ENCODE results near the gene DCAF6.
"Not testable (repeated sequence)": the region's sequence is repeated elsewhere in the genome, so short reads cannot be mapped to it uniquely, and the experiment has no call there.

DCAF6 gene

GRCh38 chr1:168031627-168032026, 95.1 kb downstream of the DCAF6 start:
- DNase-seq (ENCODE audit: low read depth in 3 of 3): no peak

- no peak for DNase-seq (ENCODE audit: low read depth in 3 of 3)
These were observed 95.5 kb downstream of the DCAF6 start for GRCh38 chr1:168032029-168032428.

GRCh38 chr1:168035345-168035744, 98.9 kb downstream of the DCAF6 start:
- no peak for DNase-seq (ENCODE audit: low read depth in 3 of 3)

- DNase-seq (ENCODE audit: low read depth in 3 of 3): no peak
These were observed 105.9 kb downstream of the DCAF6 start for GRCh38 chr1:168042362-168042761.

GRCh38 chr1:168045311-168045710, 108.8 kb downstream of the DCAF6 start:
- no peak for DNase-seq (ENCODE audit: low read depth in 3 of 3)

GRCh38 chr1:168050307-168050706, 113.8 kb downstream of the DCAF6 start:
- no peak for DNase-seq (ENCODE audit: low read depth in 3 of 3)

GRCh38 chr1:168050880-168051279, 114.4 kb downstream of the DCAF6 start:
- no peak for DNase-seq (ENCODE audit: low read depth in 3 of 3)

GRCh38 chr1:168053681-168054080, 117.2 kb downstream of the DCAF6 start:
- DNase-seq (ENCODE audit: low read depth in 3 of 3): no peak

GRCh38 chr1:168054117-168054516, 117.6 kb downstream of the DCAF6 start:
- no peak for DNase-seq (ENCODE audit: low read depth in 3 of 3)

- not testable (repeated sequence) for DNase-seq (ENCODE audit: low read depth in 3 of 3)
These were observed 119.7 kb downstream of the DCAF6 start for GRCh38 chr1:168056152-168056551.

- no peak for DNase-seq (ENCODE audit: low read depth in 3 of 3)
These were observed 120.9 kb downstream of the DCAF6 start for GRCh38 chr1:168057355-168057754.

- no peak for DNase-seq (ENCODE audit: low read depth in 3 of 3)
These were observed 121.4 kb downstream of the DCAF6 start for GRCh38 chr1:168057921-168058320.

- DNase-seq (ENCODE audit: low read depth in 3 of 3): no peak
These were observed 127.7 kb downstream of the DCAF6 start for GRCh38 chr1:168064216-168064615.

GRCh38 chr1:168065506-168065905, 129.0 kb downstream of the DCAF6 start:
- DNase-seq (ENCODE audit: low read depth in 3 of 3): no peak

- DNase-seq (ENCODE audit: low read depth in 3 of 3): no peak
These were observed 132.9 kb downstream of the DCAF6 start for GRCh38 chr1:168069384-168069783.

- no peak for DNase-seq (ENCODE audit: low read depth in 3 of 3)
These were observed 143.3 kb downstream of the DCAF6 start for GRCh38 chr1:168079761-168080160.

- DNase-seq (ENCODE audit: low read depth in 3 of 3): no peak
These were observed 145.0 kb downstream of the DCAF6 start for GRCh38 chr1:168081373-168082007.

GRCh38 chr1:168082008-168082876, 145.8 kb downstream of the DCAF6 start:
- peak; percentile 44 to 53 (median 46) for DNase-seq (ENCODE audit: low read depth in 3 of 3)

- DNase-seq (ENCODE audit: low read depth in 3 of 3): no peak
These were observed 147.2 kb downstream of the DCAF6 start for GRCh38 chr1:168083456-168084325.

GRCh38 chr1:168084396-168085231, 148.1 kb downstream of the DCAF6 start:
- peak; percentile 38 to 65 (median 42) for DNase-seq (ENCODE audit: low read depth in 3 of 3)

GRCh38 chr1:168085401-168085872, 149.0 kb downstream of the DCAF6 start:
- no peak for DNase-seq (ENCODE audit: low read depth in 3 of 3)

Measured in stimulated activated CD4-positive, alpha-beta T cell treated with anti-CD3 and anti-CD28 coated beads, TNF-alpha, amount 100 ng/mL, for 48 hours (primary cell).